IPS-11a (cell line): Measurements from ENCODE around the gene PBX4.
A peak's percentile ranks its signal among the peaks of the same experiment; 100 is the strongest.

Source experiments
- H3K4me3 ChIP-seq: one replicate; pipeline ENCODE4 v1.5.1; 2013; ENCODE audit warnings: low read depth, low read length, control low read depth

PBX4 gene

DNA sequence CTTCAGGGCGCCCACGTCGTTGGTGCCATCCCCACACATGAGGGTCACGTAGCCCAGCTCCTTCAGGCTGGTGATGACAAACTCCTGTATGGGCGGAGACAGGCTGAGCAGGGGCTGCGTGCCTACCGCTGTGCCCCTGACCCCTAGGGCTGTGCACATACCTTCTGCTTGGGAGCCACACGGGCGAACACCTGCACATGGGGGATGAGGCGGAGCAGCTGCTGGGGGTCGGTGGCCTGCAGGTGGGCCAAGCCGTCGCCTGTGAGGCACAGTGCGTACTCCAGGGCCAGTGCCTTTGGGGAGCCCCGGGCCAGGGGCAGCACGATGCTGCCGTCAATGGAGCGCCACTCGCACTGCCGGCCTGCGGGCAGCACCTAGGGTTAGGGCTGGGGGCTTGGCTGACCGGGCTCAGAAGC lies 31.1 kb upstream of the PBX4 start:
- no peak overlapping the region for H3K4me3 ChIP-seq

- H3K4me3 ChIP-seq = no peak overlapping the region
Observed at GRCh38 chr19:19649155-19649554, 30.7 kb upstream of the PBX4 start.

GRCh38 chr19:19647037-19647835 lies 28.7 kb upstream of the PBX4 start:
- no peak overlapping the region for H3K4me3 ChIP-seq

GRCh38 chr19:19645233-19645870 lies 26.9 kb upstream of the PBX4 start:
- no peak overlapping the region for H3K4me3 ChIP-seq

GRCh38 chr19:19644054-19644388 lies 25.5 kb upstream of the PBX4 start:
- no peak overlapping the region for H3K4me3 ChIP-seq

DNA sequence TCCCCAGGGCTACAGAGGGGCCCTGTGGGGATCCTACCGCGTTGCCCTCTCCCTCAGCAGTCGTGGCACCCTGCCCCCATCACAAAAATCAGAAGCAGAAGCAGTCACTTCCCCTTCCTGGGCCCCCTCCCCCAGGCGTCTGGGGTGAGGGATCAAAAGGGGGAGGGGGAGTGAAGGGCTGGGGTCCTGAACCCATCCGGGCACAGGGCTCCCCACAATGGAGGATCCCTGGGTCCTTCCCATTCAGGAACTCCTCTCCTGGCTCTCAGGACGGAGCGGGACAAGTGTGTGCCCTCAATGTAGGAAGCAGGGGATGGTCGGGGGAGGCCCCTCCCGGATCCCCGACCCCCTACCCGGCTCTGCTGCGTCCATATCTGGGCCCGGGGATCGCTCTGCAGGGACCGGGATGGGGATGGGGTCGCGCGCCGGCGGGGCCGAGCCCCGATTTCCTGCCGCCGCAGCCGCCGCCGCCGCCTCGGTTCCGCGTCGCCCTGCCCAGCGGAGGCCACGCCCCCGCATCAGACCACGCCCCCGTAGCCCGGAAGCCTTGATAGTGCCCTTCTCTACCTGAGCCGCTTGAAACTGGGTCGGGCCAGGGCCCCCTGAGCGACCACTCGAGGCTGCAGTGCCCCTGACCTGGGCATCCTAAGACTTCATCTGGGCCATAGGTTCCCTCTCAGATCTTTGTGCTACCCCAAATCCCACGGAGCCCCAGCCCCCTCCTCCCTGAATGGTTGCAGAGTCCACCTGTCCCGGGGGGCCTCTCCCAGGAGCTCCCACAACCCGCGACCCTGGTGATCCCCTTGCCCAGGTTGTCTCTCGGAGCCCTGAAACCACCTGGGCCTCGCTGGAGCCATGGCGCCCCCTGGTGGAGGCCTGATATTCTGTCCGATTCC lies 24.9 kb upstream of the PBX4 start, which contains the start of gene GMIP:
TSS of gene GMIP (minus strand) at position 500 of the 896 bp plus-strand sequence. CDS start at position 372, 128 bp downstream.
- peak within 1 kb of the TSS; percentile 73 for H3K4me3 ChIP-seq

- peak overlapping the region; percentile 73 for H3K4me3 ChIP-seq
Observed at GRCh38 chr19:19642506-19643157, 24.1 kb upstream of the PBX4 start.

DNA sequence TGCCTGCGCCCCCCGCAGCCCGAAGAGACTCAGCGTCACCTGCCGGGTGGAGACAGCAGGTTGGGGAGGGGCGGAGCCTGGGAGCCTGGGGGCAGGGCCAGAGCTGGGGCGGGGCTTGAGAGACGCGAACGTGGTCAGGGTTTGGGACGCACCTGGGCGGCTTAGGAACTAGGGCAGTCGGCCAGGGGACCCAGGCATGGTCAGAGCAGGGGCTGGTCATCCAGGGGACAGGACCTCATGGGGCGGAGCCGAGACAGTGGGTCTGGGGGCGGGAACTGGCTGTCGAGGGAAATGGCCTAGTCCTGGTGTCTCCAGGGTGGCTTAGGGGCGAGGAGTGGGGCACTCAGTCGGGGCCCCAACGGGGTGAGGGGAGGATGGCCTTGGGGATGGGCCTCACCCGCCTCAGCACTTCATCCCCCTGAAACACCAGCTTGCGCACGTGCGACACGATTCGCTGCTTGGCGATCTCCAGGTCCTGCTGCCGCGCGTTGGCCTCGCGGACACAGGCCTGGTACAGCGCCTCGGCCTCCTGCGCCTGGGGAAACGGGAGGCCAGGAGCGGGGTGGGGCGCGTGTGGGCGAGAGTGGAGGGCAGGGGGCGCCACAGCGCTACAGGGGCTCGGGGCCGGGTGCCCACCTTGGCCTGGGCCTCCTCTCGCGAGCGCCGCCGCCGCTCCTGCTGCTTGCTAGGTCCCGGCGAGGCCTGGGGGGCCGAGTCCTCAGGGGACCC lies 19.2 kb upstream of the PBX4 start:
- no peak overlapping the region for H3K4me3 ChIP-seq

DNA sequence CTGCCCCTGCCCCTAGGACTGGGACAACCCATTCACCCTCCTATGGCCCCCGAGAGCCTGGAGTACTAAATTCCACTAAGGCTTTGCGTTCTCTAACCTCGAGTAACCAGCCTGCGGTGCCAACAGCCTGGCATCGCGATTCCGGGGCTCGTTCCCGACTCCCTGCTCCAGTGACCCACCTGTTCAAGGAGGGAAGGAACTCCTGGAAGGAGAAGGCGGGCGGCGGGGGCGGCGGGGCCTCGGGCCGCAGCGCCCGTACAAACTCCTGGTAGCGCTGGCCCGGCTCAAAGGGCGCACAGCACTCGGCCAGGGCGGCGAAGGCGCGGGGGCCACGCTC lies 18.7 kb upstream of the PBX4 start:
- no peak overlapping the region for H3K4me3 ChIP-seq

GRCh38 chr19:19636573-19637185 lies 18.2 kb upstream of the PBX4 start:
- no peak overlapping the region for H3K4me3 ChIP-seq

GRCh38 chr19:19635313-19635702 lies 16.8 kb upstream of the PBX4 start:
- H3K4me3 ChIP-seq = no peak overlapping the region

DNA sequence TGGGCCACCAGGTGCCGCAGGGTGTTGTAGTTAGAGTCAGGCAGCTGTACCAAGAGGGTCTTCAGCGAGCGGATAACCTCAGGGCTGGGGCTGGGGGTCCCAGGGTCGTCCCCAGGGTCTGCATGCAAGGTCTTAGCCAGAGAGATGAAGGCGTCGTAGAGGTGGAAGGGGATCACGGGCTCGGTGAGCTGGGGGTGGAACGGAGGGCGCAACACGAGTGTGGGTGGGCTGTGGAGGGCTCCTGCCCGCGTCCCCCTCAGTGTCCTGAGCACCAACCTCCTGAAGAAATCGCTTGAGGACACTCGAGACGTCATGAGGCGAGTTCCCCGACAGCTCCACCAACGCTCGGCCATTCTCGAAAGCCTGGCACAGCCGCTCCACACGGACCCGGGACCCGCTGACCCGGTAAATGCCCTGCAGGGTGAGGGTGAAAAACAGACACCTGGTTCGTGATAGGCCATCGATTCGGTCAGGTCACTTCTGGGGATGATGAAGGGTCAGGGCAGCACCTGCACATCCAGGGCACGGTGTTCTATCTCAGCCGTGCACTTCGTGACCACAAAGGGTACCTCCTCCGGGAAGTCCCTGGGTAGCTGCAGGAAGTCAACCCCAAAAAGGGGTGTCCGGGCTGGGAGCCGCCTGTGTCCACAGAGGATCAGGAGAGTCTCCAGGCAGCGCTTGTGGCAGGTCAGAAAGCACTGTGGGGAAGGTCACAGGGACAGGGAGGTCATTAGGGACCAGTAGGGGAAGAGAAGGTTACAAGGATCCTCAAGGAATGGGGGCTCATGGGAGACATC lies 16.2 kb upstream of the PBX4 start:
- H3K4me3 ChIP-seq = no peak overlapping the region

DNA sequence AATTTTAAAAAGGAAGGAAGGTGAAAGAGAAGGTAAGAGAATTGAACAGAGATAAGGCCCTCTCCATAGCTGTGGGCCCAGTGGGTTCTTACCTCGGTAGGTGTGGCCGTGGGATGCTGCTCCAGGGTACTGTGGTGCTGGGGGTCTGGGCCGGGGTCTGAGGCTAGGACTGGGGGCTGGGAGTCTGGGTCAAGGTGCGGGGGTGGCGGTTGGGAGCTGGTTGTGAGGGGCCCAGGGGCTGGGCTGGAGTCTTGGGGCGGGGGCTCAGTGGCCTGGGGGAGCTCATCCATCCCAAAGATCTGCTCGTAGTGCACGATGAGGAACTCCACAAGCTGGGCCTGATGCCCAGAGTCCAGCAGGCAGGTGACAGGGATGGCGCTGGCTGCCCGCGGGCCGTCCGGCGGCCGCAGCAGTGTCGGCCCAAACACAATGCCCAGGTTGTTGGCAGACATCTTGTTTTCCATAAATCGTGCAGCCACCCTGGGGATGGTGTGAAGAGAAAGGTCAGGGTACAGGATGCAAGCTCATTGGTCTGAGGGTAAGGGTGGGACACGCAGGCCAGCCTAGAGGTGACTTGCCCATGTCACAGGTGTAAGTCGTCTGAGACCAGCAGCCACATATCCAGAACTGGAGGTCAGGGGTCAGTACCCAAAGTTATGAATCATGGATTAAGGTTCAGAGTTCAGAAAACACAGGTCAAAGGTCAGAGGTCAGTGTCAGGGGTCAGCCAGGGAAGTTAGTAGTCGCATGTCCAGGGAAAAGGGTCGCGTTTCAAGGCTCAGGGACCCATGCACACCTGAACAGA lies 15.4 kb upstream of the PBX4 start:
- no peak overlapping the region for H3K4me3 ChIP-seq

DNA sequence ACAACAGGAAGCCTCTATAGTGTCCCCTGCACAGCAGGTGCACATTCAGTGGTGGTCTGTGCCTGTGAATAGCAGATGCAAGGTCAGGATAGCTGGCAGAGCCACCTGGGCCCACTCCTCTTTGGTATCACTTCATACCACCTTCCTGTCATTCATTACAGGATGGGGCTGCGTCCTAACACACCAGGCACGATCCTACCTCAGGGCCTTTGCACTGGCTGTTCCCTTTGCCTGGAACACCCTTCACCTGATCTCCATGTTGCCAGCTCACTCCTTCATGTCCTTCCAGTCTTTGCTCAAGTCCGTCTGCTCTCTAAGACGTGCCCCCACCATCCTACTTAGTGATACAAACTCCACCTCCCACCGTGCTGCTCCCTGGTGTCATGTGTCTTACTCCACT lies 14.2 kb upstream of the PBX4 start:
- H3K4me3 ChIP-seq = no peak overlapping the region

- H3K4me3 ChIP-seq = no peak overlapping the region
Observed at GRCh38 chr19:19631346-19631745, 12.9 kb upstream of the PBX4 start.

DNA sequence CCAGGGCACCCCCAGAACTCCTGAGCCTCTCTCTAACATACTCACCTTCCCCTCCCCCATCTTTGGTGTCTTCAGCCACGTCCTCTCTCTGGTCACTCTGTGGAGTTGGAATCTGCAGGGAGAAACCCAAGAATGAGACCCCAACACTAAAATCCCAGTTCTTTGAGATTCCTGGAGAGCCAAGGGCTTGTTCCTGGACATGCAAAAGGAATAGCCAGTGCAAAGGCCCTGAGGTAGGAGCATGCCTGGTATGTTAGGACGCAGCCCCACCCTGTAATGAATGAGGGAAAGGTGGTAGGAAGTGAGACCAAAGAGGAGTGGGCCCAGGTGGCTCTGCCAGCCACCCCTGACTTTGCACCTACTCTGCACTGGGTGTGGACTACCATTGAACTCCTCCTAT lies 11.9 kb upstream of the PBX4 start:
- H3K4me3 ChIP-seq = no peak overlapping the region

GRCh38 chr19:19630062-19630414 lies 11.6 kb upstream of the PBX4 start:
- H3K4me3 ChIP-seq = no peak overlapping the region

- H3K4me3 ChIP-seq = peak overlapping the region; percentile 21
Observed at GRCh38 chr19:19628501-19629134, 10.1 kb upstream of the PBX4 start.
